Bronchial epithelial cell (primary cell): Measurements from ENCODE around the gene PKNOX2. TPM values are rescaled to one million over a fixed set of nuclear protein-coding genes. Genes with fewer than 3 reads are reported as not detected.

Source experiments
- DNase-seq: peaks from one replicate; pipeline ENCODE4 v3.0.0-alpha.2; 2010; ENCODE audit warnings: low read depth
- FAIRE-seq: peaks from 2 replicates; lab custom pipeline; 2011; peaks lifted over from hg19 to GRCh38; lab: Jason Lieb, UNC
- H3K27me3 ChIP-seq: 2 replicates; pipeline ENCODE4 v1.5.1; 2011; ENCODE audit warnings: low read length; ENCODE audit not compliant: control insufficient read depth, insufficient read depth
- H3K36me3 ChIP-seq: 2 replicates; pipeline ENCODE4 v1.5.1; 2011; ENCODE audit warnings: low read length; ENCODE audit not compliant: control insufficient read depth, insufficient read depth
- H3K4me3 ChIP-seq: 2 replicates; pipeline ENCODE4 v1.5.1; 2011; ENCODE audit warnings: mild to moderate bottlenecking, low read depth, low read length, control low read depth
- total RNA-seq: library from RNA; depleted of rRNA; stranded (reverse); fragments of >200 nt; gene quantifications from 2 replicates; pipeline ENCODE4 v1.2.1, GENCODE V29; 2014
- TF ChIP-seq, protein P1 (sequence below): IDR thresholded peaks from 2 replicates; pipeline ENCODE4 v1.5.1; 2011; ENCODE audit warnings: mild to moderate bottlenecking, moderate library complexity, low read length, control low read depth, inconsistent platforms; ENCODE audit not compliant: insufficient read depth, severe bottlenecking

The PKNOX2 gene
- total RNA-seq, 1 donor from 2014 or later = not detected

DNA sequence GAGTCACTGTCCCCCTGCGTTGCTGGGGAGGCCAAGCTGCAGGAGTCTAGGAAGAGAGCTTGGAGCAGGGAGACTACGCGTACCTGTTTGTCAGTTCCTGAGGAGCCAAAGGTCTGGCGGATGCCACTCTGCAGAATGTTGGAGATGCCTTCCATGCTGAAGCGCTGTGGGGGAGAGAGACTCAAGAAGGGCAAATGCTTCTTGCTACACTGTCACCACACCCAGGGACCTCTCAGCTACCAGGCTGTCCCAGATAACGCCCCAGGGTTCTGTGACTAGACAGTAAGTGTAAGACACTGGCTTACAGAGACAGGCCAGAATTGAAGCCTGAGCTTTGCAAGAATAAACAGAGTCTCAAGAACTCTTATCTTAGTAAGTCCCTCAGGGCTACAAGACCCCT, 289.5 kb downstream of the PKNOX2 start:
- DNase-seq = no peak
- Histone ChIP-seq H3K27me3 (no peaks in the 10 kb centered on the region), H3K36me3 (peaks cover 5% of the 10 kb centered on the region), H3K4me3 (no peak overlapping the region)
- FAIRE-seq = no peak
- TF ChIP-seq, protein P1, sequence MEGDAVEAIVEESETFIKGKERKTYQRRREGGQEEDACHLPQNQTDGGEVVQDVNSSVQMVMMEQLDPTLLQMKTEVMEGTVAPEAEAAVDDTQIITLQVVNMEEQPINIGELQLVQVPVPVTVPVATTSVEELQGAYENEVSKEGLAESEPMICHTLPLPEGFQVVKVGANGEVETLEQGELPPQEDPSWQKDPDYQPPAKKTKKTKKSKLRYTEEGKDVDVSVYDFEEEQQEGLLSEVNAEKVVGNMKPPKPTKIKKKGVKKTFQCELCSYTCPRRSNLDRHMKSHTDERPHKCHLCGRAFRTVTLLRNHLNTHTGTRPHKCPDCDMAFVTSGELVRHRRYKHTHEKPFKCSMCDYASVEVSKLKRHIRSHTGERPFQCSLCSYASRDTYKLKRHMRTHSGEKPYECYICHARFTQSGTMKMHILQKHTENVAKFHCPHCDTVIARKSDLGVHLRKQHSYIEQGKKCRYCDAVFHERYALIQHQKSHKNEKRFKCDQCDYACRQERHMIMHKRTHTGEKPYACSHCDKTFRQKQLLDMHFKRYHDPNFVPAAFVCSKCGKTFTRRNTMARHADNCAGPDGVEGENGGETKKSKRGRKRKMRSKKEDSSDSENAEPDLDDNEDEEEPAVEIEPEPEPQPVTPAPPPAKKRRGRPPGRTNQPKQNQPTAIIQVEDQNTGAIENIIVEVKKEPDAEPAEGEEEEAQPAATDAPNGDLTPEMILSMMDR = no peak

DNA sequence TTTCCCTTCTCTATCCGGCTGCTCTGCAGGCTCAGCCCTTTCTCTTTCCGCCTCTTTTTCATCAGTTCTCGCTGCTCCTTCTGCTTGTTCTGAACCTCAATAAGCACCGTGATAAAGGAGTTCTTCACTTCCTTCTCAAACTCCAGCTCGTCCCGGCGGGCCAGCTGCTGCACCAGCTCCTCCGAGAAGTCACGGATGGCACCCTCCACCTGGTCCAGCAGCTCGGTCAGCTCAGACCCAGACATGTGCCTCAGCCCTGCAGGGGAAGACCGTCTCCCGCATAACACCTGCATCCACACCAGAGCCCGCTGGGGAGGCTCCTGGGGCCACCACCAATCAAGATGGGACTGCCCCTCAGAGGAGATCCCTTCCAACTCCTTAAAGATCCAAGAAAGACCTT, 291.3 kb downstream of the PKNOX2 start:
- Histone ChIP-seq H3K27me3 (no peaks in the 10 kb centered on the region), H3K36me3 (peaks cover 5% of the 10 kb centered on the region), H3K4me3 (no peak overlapping the region)
- TF ChIP-seq, protein P1 = no peak
- DNase-seq (no peak), FAIRE-seq (no peak)

DNA sequence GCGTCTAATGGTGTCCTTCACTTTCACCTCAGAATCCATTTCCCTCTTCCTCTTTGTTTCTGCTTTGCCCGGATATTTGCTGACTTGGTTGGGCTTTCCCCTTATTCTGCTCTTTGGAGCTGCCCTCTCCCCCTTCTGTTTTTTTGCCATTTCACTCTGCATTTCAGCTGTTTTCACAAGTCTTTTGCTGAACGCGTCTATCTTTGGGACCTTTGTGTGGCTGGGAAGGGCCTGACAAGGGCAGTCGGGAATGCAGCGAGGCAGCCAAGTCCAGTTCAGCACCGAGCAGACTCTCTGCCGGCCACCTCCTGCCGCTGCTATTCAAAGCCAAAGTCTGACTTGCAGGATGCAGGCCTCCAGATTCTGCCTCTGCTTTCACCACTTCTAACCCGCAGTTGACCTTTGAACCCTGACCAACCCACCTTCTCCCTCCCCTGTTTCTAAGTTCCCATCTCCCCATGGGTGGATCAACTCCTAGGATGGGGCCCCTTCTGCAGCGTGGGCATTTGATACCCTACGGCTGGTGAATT, 293.3 kb downstream of the PKNOX2 start:
- no peak for DNase-seq
- H3K4me3 ChIP-seq = no peak overlapping the region
- H3K36me3 ChIP-seq = peaks cover 6% of the 10 kb centered on the region
- no peaks in the 10 kb centered on the region for H3K27me3 ChIP-seq
- FAIRE-seq = no peak
- TF ChIP-seq, protein P1 = no peak

DNA sequence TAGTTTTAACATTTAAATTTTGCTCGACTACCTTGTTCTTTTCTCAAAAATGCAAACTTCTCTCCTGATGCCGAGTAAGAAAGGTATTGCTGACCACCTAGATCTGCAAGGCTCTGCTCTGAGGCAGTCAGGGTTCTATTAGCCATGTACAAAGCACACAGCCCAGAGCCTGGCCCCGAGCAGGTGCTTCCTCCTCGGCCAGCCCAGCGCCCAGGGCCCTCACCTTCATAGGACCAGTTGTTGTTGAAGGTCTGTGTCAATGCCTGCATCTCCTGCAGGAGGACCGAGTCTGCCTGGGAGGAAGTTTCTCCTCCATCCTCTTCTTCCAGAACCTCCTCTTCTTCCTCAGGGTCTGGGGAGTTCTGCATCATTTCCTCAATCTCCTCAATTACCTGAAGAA, 295.7 kb downstream of the PKNOX2 start:
- DNase-seq (no peak), FAIRE-seq (no peak)
- H3K4me3 ChIP-seq = no peak overlapping the region
- H3K27me3 ChIP-seq = no peaks in the 10 kb centered on the region
- peaks cover 5% of the 10 kb centered on the region for H3K36me3 ChIP-seq
- TF ChIP-seq, protein P1 = no peak

DNA sequence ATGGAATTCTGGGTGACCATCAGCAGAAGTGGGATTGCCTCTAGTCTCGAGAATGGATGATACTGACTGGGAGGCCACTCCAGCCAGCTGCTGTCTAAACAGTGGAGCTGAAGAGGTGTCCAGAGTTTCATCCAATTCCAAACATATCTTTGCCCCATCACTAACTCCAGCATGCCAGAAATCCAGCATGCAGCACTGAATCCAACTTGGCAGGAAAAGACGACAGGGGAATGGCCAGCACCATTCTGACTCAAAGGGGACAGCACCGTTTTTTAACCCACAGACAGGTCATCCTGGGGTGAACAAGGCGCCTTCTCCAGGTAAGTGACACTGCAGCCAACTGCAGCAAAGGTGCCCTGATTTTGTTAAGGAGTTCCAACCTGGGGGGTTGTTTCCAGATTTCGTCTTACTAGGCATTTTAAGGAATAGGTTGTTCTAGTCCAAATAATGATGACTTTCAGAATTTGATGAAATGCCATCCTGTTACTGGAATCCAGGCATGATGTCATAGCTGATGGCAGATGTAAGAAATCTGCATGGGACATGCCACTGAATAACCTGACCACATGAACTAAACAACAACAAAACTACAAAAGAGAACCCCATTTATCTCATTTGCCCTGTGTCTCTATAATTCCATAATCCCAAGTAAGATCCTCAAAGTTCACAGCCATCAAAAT, 299.2 kb downstream of the PKNOX2 start:
- no peak for DNase-seq
- no peak for FAIRE-seq
- Histone ChIP-seq H3K36me3 (peaks cover 1% of the 10 kb centered on the region), H3K4me3 (no peak overlapping the region), H3K27me3 (no peaks in the 10 kb centered on the region)
- TF ChIP-seq, protein P1 = no peak
